ENCODE results near the gene ERVFRD-1.

Gene ERVFRD-1

GRCh38 chr6:11146117-11146826 is 34.7 kb upstream of the ERVFRD-1 start:
- no peak overlapping the region for H3K4me3 ChIP-seq (ENCODE audit: low read depth, low read length)
- TF ChIP-seq, protein P1, sequence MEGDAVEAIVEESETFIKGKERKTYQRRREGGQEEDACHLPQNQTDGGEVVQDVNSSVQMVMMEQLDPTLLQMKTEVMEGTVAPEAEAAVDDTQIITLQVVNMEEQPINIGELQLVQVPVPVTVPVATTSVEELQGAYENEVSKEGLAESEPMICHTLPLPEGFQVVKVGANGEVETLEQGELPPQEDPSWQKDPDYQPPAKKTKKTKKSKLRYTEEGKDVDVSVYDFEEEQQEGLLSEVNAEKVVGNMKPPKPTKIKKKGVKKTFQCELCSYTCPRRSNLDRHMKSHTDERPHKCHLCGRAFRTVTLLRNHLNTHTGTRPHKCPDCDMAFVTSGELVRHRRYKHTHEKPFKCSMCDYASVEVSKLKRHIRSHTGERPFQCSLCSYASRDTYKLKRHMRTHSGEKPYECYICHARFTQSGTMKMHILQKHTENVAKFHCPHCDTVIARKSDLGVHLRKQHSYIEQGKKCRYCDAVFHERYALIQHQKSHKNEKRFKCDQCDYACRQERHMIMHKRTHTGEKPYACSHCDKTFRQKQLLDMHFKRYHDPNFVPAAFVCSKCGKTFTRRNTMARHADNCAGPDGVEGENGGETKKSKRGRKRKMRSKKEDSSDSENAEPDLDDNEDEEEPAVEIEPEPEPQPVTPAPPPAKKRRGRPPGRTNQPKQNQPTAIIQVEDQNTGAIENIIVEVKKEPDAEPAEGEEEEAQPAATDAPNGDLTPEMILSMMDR (IDR thresholded peaks at IDR 0.05; ENCODE audit: borderline replicate concordance, insufficient read depth, low read depth, low read length) = no peak

DNA sequence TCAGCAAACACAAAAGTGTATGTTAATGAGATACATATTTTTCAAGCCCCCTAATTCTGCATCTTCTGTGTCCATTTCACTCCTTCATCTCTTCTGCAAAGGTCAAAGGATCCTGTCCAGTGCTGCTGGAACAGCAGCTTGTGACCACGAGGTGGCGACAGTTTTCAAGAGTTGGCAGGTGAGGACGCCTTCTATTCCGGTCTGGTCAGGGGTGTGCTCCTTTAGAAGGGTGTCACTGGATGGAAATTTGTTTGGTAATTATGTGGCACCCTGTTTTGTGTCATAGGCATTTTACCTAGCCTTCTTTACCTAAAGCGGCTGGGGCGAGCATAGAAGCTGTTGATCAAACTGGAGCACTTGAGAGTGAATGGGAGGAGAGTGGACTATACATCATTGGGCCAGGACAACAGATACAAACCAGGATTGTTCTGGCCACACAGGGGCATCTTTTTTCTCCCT is 32.9 kb upstream of the ERVFRD-1 start:
- H3K4me3 ChIP-seq (ENCODE audit: low read depth, low read length) = no peak overlapping the region

GRCh38 chr6:11143394-11144371 is 32.2 kb upstream of the ERVFRD-1 start:
- TF ChIP-seq, protein P1 (IDR thresholded peaks at IDR 0.05; ENCODE audit: borderline replicate concordance, insufficient read depth, low read depth, low read length) = no peak
- H3K4me3 ChIP-seq (ENCODE audit: low read depth, low read length) = no peak overlapping the region

More for the DNA sequence above, 32.9 kb upstream of the ERVFRD-1 start:
- TF ChIP-seq, protein P1 (IDR thresholded peaks at IDR 0.05; ENCODE audit: borderline replicate concordance, insufficient read depth, low read depth, low read length) = peak; percentile 80

GRCh38 chr6:11142296-11143027 is 30.9 kb upstream of the ERVFRD-1 start:
- H3K4me3 ChIP-seq (ENCODE audit: low read depth, low read length) = no peak overlapping the region
- TF ChIP-seq, protein P1 (IDR thresholded peaks at IDR 0.05; ENCODE audit: borderline replicate concordance, insufficient read depth, low read depth, low read length) = no peak

GRCh38 chr6:11141295-11141694 is 29.8 kb upstream of the ERVFRD-1 start:
- no peak overlapping the region for H3K4me3 ChIP-seq (ENCODE audit: low read depth, low read length)
- TF ChIP-seq, protein P1 (IDR thresholded peaks at IDR 0.05; ENCODE audit: borderline replicate concordance, insufficient read depth, low read depth, low read length) = no peak

GRCh38 chr6:11140056-11140455 is 28.5 kb upstream of the ERVFRD-1 start:
- TF ChIP-seq, protein P1 (IDR thresholded peaks at IDR 0.05; ENCODE audit: borderline replicate concordance, insufficient read depth, low read depth, low read length) = no peak
- H3K4me3 ChIP-seq (ENCODE audit: low read depth, low read length) = no peak overlapping the region

Data from GM12875 (cell line).